ENCODE measurements around the gene PCID2. TPM values are rescaled to one million over a fixed set of nuclear protein-coding genes. Genes with fewer than 3 reads are reported as not detected.

The PCID2 gene
- polyA plus RNA-seq, 1 of the 3 experiments (the other 2 are of a cell fraction), result 69.8 TPM

DNA sequence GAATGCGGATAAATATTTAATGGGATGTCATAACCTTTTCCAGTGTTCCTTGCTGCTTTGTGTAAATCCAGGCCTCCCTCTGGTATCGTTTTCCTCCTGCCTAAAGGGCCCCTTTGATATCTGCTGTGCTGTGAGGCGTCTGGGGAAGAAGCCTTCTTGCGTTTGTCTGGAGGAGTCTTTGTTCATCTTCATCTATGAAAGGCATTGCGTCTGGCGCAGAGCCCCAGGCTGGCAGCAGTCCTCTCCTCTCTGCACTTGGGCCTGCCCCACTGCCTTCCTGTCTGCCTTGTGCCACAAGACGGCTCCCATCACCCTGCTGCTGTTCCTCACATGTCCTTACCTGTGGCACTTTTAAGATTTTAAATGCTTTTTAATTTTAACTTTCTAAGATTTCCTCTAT lies 40.3 kb downstream of the PCID2 start:
- no peak for DNase-seq
- Histone ChIP-seq H3K36me3 (replicated peaks in 1 of 2; ENCODE audit: control insufficient read depth in 1 of 2, insufficient read depth in 2 of 2, low read length in 1 of 2) (peaks cover 19 to 21% of the 10 kb centered on the region in 2 experiments), H3K4me2 (no peak overlapping the region), H3K9me2 (no peaks in the 10 kb centered on the region), H3K79me2 (ENCODE audit: insufficient read depth) (no peaks in the 10 kb centered on the region), H3K4me3 (ENCODE audit: low read depth in 2 of 2, low read length in 1 of 2) (no peak overlapping the region), H3K4me1 (ENCODE audit: control insufficient read depth in 1 of 2, insufficient read depth in 2 of 2, low read depth in 1 of 2, low read length in 1 of 2) (no peaks in the 10 kb centered on the region), H3K9me3 (no peaks in the 10 kb centered on the region), H3K27me3 (ENCODE audit: insufficient read depth) (no peaks in the 10 kb centered on the region), H3K27ac (ENCODE audit: low read depth in 2 of 2, low read length in 1 of 2) (no peak overlapping the region), H2AFZ (ENCODE audit: low read depth) (no peak overlapping the region), H3F3A (replicated peaks; ENCODE audit: insufficient read depth) (no peaks in the 10 kb centered on the region), H4K20me1 (ENCODE audit: insufficient read depth) (no peaks in the 10 kb centered on the region), H3K9ac (no peak overlapping the region)
- 96% methylated on average over 6 of the region's 7 CpGs for WGBS (ENCODE audit: low lambda C conversion rate)
- CTCF ChIA-PET, result no interaction called here
- TF ChIP-seq, protein P1, sequence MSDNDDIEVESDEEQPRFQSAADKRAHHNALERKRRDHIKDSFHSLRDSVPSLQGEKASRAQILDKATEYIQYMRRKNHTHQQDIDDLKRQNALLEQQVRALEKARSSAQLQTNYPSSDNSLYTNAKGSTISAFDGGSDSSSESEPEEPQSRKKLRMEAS (IDR thresholded peaks at IDR 0.05; ENCODE audit: low read depth), result no peak
- TF ChIP-seq EP300 (IDR thresholded peaks at IDR 0.05; ENCODE audit: borderline replicate concordance in 1 of 2, low read depth in 1 of 2, low read length in 1 of 2), result no peak
- TF ChIP-seq GABPA (IDR thresholded peaks at IDR 0.05; ENCODE audit: low read depth), result no peak
- TF ChIP-seq YY1 (IDR thresholded peaks at IDR 0.05; ENCODE audit: low read depth), result no peak
- TF ChIP-seq POLR2AphosphoS5 (IDR thresholded peaks at IDR 0.05; ENCODE audit: low read depth, low read length), result no peak
- no peak for TF ChIP-seq MXI1 (IDR thresholded peaks at IDR 0.05; ENCODE audit: low read depth, low read length)
- no peak for TF ChIP-seq RCOR1 (IDR thresholded peaks at IDR 0.05; ENCODE audit: low read length)
- no peak for TF ChIP-seq GATA2 (CRISPR knock-in tag; IDR thresholded peaks at IDR 0.05)
- no peak for TF ChIP-seq TCF12 (IDR thresholded peaks at IDR 0.05)
- TF ChIP-seq, protein P2, sequence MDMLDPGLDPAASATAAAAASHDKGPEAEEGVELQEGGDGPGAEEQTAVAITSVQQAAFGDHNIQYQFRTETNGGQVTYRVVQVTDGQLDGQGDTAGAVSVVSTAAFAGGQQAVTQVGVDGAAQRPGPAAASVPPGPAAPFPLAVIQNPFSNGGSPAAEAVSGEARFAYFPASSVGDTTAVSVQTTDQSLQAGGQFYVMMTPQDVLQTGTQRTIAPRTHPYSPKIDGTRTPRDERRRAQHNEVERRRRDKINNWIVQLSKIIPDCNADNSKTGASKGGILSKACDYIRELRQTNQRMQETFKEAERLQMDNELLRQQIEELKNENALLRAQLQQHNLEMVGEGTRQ (IDR thresholded peaks at IDR 0.05; ENCODE audit: borderline replicate concordance, low read depth, low read length), result no peak
- TF ChIP-seq RFX5 (IDR thresholded peaks at IDR 0.05; ENCODE audit: low read length), result no peak
- no peak for TF ChIP-seq SIN3A (IDR thresholded peaks at IDR 0.05; ENCODE audit: borderline replicate concordance, low read depth, low read length)
- TF ChIP-seq, protein P3, sequence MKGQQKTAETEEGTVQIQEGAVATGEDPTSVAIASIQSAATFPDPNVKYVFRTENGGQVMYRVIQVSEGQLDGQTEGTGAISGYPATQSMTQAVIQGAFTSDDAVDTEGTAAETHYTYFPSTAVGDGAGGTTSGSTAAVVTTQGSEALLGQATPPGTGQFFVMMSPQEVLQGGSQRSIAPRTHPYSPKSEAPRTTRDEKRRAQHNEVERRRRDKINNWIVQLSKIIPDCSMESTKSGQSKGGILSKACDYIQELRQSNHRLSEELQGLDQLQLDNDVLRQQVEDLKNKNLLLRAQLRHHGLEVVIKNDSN (IDR thresholded peaks at IDR 0.05; ENCODE audit: borderline replicate concordance, low read depth), result no peak
- TF ChIP-seq FOXJ3 (CRISPR knock-in tag; IDR thresholded peaks at IDR 0.05), result no peak
- TF ChIP-seq NRF1 (IDR thresholded peaks at IDR 0.05; ENCODE audit: low read depth, low read length), result no peak
- TF ChIP-seq MEF2A (IDR thresholded peaks at IDR 0.05; ENCODE audit: borderline replicate concordance, low read depth), result no peak
- TF ChIP-seq, protein P4, sequence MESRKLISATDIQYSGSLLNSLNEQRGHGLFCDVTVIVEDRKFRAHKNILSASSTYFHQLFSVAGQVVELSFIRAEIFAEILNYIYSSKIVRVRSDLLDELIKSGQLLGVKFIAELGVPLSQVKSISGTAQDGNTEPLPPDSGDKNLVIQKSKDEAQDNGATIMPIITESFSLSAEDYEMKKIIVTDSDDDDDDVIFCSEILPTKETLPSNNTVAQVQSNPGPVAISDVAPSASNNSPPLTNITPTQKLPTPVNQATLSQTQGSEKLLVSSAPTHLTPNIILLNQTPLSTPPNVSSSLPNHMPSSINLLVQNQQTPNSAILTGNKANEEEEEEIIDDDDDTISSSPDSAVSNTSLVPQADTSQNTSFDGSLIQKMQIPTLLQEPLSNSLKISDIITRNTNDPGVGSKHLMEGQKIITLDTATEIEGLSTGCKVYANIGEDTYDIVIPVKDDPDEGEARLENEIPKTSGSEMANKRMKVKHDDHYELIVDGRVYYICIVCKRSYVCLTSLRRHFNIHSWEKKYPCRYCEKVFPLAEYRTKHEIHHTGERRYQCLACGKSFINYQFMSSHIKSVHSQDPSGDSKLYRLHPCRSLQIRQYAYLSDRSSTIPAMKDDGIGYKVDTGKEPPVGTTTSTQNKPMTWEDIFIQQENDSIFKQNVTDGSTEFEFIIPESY (IDR thresholded peaks at IDR 0.05; ENCODE audit: borderline replicate concordance, low read depth), result no peak
- TF ChIP-seq, protein P5, sequence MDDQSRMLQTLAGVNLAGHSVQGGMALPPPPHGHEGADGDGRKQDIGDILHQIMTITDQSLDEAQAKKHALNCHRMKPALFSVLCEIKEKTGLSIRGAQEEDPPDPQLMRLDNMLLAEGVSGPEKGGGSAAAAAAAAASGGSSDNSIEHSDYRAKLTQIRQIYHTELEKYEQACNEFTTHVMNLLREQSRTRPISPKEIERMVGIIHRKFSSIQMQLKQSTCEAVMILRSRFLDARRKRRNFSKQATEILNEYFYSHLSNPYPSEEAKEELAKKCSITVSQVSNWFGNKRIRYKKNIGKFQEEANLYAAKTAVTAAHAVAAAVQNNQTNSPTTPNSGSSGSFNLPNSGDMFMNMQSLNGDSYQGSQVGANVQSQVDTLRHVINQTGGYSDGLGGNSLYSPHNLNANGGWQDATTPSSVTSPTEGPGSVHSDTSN (IDR thresholded peaks at IDR 0.05), result no peak
- POLR2A ChIA-PET, result no interaction called here

All from SK-N-SH (cell line).